Right lobe of liver (tissue), 6 donors: Measurements from ENCODE around the gene BCL2. TPM values are rescaled to one million over a fixed set of nuclear protein-coding genes. Genes with fewer than 3 reads are reported as not detected.

ENCODE experiments used
- ATAC-seq, 4 donors: fragments of 200-7000 bp; cut with Tn5 transposase; one replicate each; pipeline ENCODE4 v1.9.1; 2020; ENCODE audit warnings: mild to moderate bottlenecking in 4 of 4, moderate library complexity in 4 of 4
- DNase-seq, 3 donors: peaks; one replicate each; pipeline ENCODE4 v3.0.0-alpha.2; 2020
- H3K27ac ChIP-seq, 3 donors: fragments of 200-600 bp; one replicate each; pipeline ENCODE4 v1.8.0; 2022
- H3K27me3 ChIP-seq, 2 donors: fragments of 200-600 bp; one replicate each; pipeline ENCODE4 v1.8.0; 2022
- H3K36me3 ChIP-seq, 4 donors: fragments of 200-600 bp; sonication (generic) in 1 of 4; one replicate each; pipeline versions ENCODE4 v1.5.1 to v1.8.0; 2017 to 2022; ENCODE audit warnings: control low read depth in 1 of 4
- H3K4me1 ChIP-seq, 4 donors: fragments of 200-600 bp; sonication (generic) in 1 of 4; one replicate each; pipeline versions ENCODE4 v1.5.1 to v1.8.0; 2017 to 2022; ENCODE audit warnings: control low read depth in 1 of 4
- H3K4me3 ChIP-seq, 3 donors: fragments of 200-600 bp; one replicate each; pipeline ENCODE4 v1.8.0; 2022
- H3K9me3 ChIP-seq, 4 donors: fragments of 200-600 bp; sonication (generic) in 1 of 4; one replicate each; pipeline versions ENCODE4 v1.5.1 to v1.8.0; 2017 to 2022; ENCODE audit warnings: control low read depth in 1 of 4
- CTCF ChIP-seq, 4 donors: fragments of 200-600 bp in 3 of 4; fragments of 450-650 bp in 1 of 4; IDR thresholded peaks; one replicate each; pipeline versions ENCODE4 v1.5.1 to v1.8.0; 2016 to 2022; ENCODE audit warnings: antibody characterized with exemption in 4 of 4, mild to moderate bottlenecking in 2 of 4
- POLR2A ChIP-seq: fragments of 450-650 bp; IDR thresholded peaks from one replicate; pipeline ENCODE4 v1.6.1; 2017; ENCODE audit warnings: antibody characterized with exemption, mild to moderate bottlenecking
- WGBS: methylation state at CpG from one replicate; pipeline ENCODE4 v1.1.6; 2018; ENCODE audit warnings: low coverage, low lambda C conversion rate; ENCODE audit not compliant: insufficient coverage; ENCODE audit errors: missing lambda C conversion rate; 5-methylcytosine and 5-hydroxymethylcytosine counted together
- intact Hi-C, 2 donors: fragments of 100-400 bp; cut with DNase I; formaldehyde crosslinking; loops; one replicate each; pipeline versions ENCODE4 v1.11.2 to v1.14.1; 2022
- total RNA-seq, 6 experiments: library from RNA; depleted of rRNA in 2 of 6; stranded (reverse); fragments of >200 nt in 2 of 6; fragmentation: NEBNext Ultra II Directional in 3 of 6; extraction: Animal tissue kit (Norgen Biotek cat#: 25700) in 3 of 6; gene quantifications; one replicate each; pipeline versions ENCODE4 v1.1.0 to v1.2.4, GENCODE V29; 2016 to 2023
- donor health status: DM: no; HTN: yes; CAD: no.
- donor health status: DM: no; HTN: no; CAD: no.
- donor health status: DM: no; HTN: no; CAD: no.
- donor health status: DM: no; HTN: yes; CAD: no.
- donor health status: DM: no; HTN: yes; CAD: no.

BCL2 gene
- total RNA-seq, 6 experiments from 2014 or later = 0.73 to 4.7 (median 2.7) TPM

- 44% methylated on average over 4 of the region's 4 CpGs for WGBS
- TF ChIP-seq CTCF (IDR thresholded peaks at IDR 0.05) = no peak
- no peak for TF ChIP-seq POLR2A
- Histone ChIP-seq H3K4me1 (peaks cover 0 to 22% (median 0%) of the 10 kb centered on the region in 4 donors), H3K9me3 (no peaks in the 10 kb centered on the region), H3K4me3 (no peak overlapping the region), H3K36me3 (no peaks in the 10 kb centered on the region), H3K27me3 (peaks cover 0 to 6% of the 10 kb centered on the region in 2 donors), H3K27ac (no peak overlapping the region)
- no peak for ATAC-seq
- no peak for DNase-seq
- intact Hi-C loops = loop anchor here (10.0 kb wide), 1 partner anchor 297 kb away; no protein-coding TSS in a partner anchor
Measured at GRCh38 chr18:63322206-63322605, 2.6 kb upstream of the BCL2 start.

GRCh38 chr18:63321291-63321690 lies 1.7 kb upstream of the BCL2 start:
- no peak overlapping the region for H3K4me3 ChIP-seq
- no peaks in the 10 kb centered on the region for H3K9me3 ChIP-seq
- no peak for DNase-seq
- ATAC-seq = no peak
- H3K27me3 ChIP-seq = peaks cover 0 to 6% of the 10 kb centered on the region in 2 donors
- TF ChIP-seq POLR2A (no peak), CTCF (IDR thresholded peaks at IDR 0.05) (no peak)
- 83% methylated on average over 9 of the region's 9 CpGs for WGBS
- H3K4me1 ChIP-seq = peaks cover 0 to 22% (median 0%) of the 10 kb centered on the region in 4 donors
- H3K36me3 ChIP-seq = no peaks in the 10 kb centered on the region
- intact Hi-C loops = loop anchor here (10.0 kb wide), 1 partner anchor 296 kb away; no protein-coding TSS in a partner anchor
- no peak overlapping the region for H3K27ac ChIP-seq

- Histone ChIP-seq H3K9me3 (no peaks in the 10 kb centered on the region), H3K36me3 (no peaks in the 10 kb centered on the region), H3K4me3 (peak overlapping the region; percentile 29 to 65 (median 54)), H3K27me3 (peaks cover 0 to 6% of the 10 kb centered on the region in 2 donors), H3K4me1 (peaks cover 0 to 22% (median 0%) of the 10 kb centered on the region in 4 donors), H3K27ac (peak overlapping the region in 2 of 3 donors; percentile 32 to 65)
- TF ChIP-seq POLR2A (no peak), CTCF (IDR thresholded peaks at IDR 0.05) (no peak)
- intact Hi-C loops = loop anchor here (10.0 kb wide), 1 partner anchor 296 kb away; no protein-coding TSS in a partner anchor
- ATAC-seq (peak; percentile 42 to 62 (median 44)), DNase-seq (peak in 2 of 3 donors; percentile 65 to 74)
- 14% methylated on average over 5 of the region's 16 CpGs for WGBS
Measured at GRCh38 chr18:63320975-63321265, 1.4 kb upstream of the BCL2 start.

- DNase-seq = peak; percentile 83 to 85 (median 84)
- intact Hi-C loops = loop anchor here (10.0 kb wide), 1 partner anchor 296 kb away; no protein-coding TSS in a partner anchor
Measured at GRCh38 chr18:63320123-63320974, 780 bp upstream of the BCL2 start.

More at GRCh38 chr18:63320123-63320974, 780 bp upstream of the BCL2 start:
- H3K36me3 ChIP-seq = no peaks in the 10 kb centered on the region
- H3K27ac ChIP-seq = peak overlapping the region in 2 of 3 donors; percentile 32 to 65
- ATAC-seq = peak; percentile 69 to 82 (median 78)
- no peaks in the 10 kb centered on the region for H3K9me3 ChIP-seq
- 0% methylated on average over 3 of the region's 92 CpGs for WGBS
- TF ChIP-seq POLR2A = peak; percentile 41
- peak in 2 of 4 donors; percentile 27 to 37 for TF ChIP-seq CTCF (IDR thresholded peaks at IDR 0.05)
- H3K4me1 ChIP-seq = peaks cover 0 to 22% (median 0%) of the 10 kb centered on the region in 4 donors
- peak overlapping the region; percentile 54 to 65 (median 61) for H3K4me3 ChIP-seq
- H3K27me3 ChIP-seq = peaks cover 0 to 6% of the 10 kb centered on the region in 2 donors
